ENCODE results near the gene ATOH8.
"Not testable (repeated sequence)": the region's sequence is repeated elsewhere in the genome, so short reads cannot be mapped to it uniquely, and the experiment has no call there.

ATOH8 gene, protein sequence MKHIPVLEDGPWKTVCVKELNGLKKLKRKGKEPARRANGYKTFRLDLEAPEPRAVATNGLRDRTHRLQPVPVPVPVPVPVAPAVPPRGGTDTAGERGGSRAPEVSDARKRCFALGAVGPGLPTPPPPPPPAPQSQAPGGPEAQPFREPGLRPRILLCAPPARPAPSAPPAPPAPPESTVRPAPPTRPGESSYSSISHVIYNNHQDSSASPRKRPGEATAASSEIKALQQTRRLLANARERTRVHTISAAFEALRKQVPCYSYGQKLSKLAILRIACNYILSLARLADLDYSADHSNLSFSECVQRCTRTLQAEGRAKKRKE

DNA sequence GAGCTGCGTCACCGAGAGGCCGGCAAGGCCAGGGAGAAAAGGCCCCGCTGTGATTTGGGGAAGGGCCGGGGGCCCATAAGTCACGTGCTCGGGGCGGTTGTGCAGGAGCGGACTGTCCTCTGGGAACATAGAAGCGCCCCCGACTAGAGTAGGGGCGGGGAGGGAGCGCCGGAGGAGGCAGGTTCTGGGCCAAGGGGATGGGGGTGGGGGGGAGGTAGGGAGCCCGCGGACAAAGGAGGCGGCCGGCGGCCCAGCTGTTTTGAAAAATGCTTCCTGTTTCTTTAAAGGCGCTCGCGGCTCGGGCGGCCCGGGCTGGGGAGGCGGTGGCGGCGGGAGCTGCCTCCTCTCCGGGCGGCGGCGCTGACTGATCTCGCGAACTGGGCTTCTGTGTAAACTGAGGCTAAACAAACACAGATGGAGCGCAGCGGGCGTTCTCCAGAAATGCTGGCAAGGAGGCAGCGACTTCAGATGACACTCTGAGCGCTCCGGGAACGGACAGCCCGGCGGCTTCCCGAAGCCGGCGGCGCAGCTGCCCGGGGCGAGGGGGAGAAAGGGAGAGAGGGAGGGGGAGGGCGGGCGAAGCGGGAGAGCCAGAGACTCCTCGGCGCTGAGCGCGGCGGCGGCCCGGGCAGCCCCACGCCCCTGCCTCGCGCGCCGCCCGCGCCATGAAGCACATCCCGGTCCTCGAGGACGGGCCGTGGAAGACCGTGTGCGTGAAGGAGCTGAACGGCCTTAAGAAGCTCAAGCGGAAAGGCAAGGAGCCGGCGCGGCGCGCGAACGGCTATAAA lies at the start of gene ATOH8:
ATOH8 (plus strand) TSS at position 467 of the 788 bp plus-strand sequence; CDS start at position 666, 199 bp downstream.
- DNase-seq = no peak

DNA sequence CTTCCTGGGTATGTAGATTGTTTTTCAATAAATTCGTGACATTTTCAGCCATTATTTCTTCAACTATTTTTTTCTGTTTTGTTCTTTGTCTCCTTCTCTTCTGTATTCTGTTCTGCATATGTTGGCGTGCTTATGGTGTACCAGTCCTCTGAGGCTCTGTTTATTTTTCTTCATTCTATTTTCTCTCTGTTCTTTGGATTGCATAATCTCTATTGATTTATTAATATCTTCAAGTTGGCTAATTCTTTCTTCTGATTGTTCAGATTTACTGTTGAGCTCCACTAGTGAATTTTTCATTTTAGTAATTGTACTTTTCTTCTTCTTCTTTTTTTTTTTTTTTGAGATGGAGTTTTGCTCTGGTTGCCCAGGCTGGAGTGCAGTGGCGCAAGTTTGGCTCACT lies 49.8 kb upstream of the ATOH8 start:
- DNase-seq = no peak

DNA sequence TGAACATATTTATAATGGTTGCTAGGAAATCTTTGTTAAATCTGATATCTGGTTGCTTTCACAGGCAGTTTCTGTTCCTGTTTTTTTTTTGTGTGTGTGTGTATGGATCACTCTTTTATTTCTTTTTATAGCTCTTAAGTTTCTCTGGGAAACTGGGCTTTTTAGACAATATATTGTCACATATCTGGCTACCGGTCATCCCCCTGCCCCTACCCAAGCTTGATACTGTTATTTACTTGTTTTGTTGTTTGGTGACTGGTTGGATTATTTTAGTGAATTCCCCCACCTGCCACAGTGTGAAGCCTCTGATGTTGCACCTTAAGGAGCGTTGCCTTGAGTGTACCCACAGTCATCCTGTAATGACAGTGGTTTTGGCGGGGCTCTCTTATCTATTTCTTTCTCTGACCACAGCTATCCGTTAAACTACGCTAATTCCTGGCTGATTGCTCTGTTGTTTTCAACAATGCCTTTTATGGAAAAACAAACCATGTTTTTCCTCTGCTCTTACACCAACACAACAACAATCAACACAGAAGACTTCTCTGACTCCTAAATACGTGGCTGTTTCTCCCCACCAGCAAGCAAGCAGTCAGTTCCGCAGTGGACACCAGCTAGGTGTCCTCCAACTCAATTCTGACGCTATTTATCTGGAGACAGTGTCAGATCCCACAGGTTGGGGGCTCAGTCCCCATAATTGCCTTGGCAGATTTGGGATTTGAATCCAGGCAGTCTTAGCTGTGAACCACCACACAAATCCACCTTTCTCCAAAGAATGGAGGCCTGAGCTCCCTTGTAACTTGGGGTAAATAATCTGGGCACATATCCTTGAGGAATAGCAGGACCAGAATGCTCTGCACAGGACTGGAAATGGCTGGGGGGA lies 48.8 kb upstream of the ATOH8 start:
- no peak for DNase-seq

DNA sequence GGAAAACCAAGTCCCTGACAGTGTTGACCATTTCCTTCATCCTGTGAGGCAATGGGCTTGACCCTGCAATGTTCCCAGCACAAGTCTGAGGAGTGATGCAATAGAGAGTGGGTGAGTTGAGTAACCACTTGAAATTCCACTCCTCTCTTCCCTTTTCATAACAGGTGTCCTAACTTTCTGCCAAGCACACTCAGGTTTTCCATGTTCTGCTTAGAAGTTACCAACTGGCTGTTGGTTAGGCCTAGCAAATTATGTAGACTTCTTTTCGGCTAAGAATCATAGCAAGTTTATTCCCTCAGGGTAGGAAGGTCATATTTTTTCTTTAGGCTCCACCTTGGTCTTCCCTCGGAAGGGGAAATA lies 48.1 kb upstream of the ATOH8 start:
- no peak for DNase-seq

DNA sequence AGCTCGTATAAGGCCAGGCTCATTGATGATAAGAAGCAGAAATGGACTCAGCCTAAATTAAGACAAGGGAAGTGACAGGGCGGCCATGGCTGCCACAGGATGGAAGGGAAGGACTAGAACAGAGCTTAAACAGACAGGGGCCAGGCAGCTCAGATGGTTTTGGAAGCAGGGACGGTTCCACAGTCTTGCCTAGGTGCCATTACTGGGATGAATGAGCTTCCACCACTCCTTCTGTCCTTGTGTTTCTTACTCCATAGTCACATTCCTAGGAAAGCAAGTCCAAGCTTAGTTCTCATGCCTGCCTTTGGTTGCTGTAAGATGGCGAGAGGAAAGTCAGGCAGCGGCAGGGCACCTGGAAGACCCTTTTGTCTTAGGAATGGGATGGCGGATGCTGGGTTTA lies 47.7 kb upstream of the ATOH8 start:
- no peak for DNase-seq

DNA sequence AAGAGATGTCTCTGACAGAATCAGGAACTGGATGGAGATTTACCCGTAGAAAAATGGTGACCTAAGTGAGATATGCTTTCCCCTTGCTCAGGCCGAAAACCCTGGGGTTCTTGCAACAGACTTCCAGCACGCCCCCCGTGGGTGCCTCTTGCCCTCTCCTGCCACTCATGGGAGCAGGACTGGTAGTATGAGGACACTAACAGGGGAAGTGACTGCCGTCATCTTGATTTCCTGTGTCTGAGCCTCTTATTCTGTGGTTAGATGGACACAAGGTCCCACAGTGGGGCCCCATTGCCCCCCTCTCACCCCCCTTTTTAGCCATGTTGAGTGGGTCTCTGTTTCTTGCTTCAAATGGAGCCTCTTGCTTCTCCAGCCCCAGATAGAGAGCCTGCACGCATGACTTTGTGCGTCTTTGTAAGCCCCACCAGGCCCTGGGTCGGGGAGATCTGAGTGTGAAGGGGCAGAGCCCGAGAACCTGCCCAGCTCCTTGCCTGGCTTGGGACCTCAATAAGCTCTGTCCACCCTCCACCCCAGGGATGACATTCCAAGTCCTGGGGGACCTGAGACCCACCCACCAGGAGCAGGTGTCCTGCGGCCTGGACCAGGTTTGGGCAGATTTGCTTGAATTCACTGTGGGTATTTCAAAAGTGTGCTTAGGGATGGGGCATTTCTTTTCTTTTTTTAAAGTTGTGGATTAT lies 47.0 kb upstream of the ATOH8 start:
- no peak for DNase-seq

DNA sequence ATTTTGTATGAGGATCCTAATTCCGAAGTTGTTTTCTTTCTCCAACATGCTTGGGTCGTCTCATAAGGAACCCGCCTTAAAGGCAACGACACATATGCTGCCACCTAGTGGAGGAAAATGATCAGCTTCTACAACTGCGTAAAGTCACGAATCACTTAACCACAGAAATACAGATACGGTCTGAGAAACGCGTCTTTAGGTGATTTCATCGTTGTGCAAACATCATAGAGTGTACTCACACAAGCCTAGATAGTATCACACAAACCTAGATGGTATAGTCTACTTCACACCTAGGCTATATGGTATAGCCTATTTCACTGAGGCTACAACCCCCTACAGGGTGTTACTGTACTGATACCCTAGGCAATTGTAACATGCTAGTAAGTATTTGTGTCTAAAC lies 46.5 kb upstream of the ATOH8 start:
- peak; percentile 61 for DNase-seq

DNA sequence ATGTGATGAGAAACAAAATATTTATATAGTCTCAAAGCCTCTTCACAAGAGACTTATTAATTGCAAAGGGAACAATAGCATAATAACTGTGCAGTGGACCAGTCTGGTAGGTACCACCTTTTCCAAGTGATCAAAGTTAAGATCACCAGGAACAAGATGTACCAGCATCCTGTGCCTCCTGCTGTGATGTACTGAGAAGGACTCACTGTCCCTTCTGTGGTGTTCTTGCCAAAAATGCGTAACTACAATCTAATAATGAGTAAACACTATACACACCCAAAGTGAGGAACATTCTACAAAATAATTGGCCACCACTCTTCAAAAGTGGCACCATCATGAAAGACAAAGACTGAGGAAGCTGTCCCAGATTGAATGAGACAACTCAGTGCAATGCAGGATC lies 45.1 kb upstream of the ATOH8 start:
- no peak for DNase-seq

DNA sequence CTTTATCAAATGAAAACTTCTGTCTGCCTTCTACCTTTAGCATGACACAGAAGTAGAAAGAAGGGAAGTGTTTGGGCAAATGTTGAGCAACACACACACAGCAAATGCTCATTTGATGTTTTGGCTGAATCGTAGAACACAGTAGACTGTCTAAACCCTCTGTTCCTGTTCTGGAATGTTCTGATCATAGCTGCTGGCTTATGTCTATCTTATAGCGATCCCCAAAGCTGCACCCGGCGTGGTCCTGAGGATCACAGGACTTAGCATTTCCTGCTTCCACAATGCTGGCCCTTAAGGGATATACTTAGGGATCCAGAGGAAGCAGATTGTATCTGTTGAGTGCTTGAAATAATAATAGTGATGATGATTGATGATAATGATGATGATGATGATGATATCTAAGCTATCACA lies 44.4 kb upstream of the ATOH8 start:
- no peak for DNase-seq

DNA sequence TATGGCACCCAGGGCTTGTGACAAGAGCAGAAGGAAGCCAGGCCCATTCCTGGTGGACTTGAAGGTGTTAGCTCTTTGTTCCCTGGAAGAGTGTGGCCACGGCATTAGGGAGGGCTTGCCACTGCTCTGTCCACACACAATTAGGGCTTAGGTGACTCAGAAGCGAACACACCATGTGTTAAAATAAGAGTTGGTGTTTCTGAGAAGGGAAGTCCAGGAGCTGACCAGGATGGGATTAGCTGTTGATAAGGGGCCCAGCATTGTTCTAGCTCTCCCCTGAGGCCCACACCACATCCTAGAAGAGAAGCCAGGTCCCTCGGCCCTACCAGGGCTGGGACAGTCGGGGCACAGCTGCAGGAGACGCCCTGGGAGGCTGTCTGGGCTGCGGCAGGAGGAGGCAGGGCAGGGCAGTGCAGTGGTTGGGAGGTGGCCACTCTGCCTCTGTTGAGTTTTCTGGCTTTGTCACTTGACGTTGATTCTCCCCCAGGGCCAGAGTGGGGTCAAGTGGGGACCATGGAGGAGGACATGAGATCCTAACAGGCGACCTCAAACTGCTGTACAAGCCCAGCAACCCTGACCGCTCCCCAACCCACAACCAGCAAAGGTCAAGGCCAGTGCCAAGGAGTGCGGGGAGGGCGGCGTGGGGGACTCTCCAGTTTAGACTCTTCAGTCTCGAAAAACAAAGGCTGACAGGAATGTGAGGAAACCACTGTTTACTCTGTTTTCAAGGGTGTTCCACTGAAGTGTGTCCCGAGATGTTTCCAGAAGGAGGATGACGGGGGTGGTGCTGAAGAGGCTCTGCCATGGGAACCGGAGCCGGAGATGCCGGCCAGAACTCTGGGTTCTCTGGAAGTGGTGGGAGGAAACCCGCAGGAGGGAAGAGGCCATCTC lies 42.9 kb upstream of the ATOH8 start:
- DNase-seq = no peak

DNA sequence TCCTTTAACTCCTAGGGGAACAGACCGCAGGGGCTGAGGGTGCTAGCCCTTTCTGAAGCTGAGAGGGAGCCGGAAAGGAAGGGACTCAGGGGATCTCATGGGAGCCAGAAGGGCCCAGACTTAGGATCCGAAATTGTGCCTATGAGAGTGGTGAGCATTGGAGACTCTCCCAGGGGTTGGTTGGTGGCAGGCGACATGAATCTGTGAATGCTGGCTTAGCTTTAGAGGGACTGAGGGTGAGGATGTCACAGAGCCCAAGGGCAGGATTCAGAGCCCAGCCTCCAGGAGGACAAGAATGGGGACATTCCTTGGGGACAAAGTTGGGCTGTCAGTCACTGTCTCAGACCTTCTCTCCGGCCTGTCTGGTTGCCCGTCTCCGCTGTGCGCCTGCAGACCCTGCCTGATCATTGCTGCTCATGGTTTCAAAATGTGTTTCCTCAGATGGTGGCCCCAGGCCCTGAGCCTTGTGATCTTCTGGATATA lies 42.2 kb upstream of the ATOH8 start:
- no peak for DNase-seq

DNA sequence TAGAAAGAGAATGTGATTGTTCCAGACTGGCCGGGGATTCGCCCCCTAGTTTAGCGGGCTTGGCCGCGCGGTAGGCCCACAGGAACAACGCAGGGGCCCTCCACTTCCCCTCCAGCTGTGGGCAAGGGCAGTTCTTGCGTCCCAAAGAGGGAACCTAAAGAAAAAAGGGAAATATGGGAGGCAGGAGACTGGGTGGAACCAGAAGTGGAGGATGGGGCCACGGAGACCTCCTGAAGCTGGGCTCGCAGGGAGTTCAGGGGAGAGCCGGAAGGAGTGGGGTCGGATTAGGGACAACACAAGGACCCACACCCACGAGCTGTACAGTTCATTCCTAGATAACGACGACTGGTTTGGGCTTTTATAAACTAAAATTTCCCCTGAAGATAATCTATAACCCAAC lies 41.5 kb upstream of the ATOH8 start:
- DNase-seq = no peak

DNA sequence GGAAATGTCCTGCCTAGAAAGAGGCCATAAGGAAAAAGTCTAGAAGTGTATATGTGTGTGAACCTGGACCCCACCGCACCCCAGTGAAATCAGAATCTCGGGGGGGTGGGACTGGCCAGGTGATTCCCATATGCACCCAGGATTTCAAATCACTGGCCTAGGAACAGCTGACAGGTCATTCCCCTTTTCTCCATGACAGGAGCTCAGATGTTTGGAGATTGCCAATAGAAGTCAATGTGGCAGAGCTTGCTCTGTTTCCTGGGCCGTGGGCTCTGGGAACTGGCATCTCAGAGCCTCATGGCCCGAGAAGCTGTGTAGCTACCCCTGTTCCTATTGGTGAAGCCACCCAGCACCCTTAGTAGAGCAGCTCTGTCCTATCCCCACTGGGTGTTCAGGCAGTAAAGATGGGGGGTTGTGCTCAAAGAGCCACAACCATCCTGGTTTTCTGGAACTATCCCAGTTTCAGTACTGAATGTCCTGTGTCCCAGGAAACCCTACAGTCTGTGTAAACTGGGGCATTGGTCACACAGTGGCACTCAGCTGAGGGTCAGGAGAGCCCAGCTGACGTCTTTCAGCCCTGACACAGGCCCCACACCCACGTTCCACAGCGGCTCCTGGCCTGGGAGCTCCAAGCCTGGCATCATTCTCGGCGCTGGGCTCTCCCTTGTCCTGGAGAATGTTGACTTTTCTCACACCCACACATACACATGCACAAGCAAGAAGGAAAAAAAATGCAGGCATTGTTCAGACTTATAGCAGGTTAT lies 40.8 kb upstream of the ATOH8 start:
- DNase-seq = no peak

DNA sequence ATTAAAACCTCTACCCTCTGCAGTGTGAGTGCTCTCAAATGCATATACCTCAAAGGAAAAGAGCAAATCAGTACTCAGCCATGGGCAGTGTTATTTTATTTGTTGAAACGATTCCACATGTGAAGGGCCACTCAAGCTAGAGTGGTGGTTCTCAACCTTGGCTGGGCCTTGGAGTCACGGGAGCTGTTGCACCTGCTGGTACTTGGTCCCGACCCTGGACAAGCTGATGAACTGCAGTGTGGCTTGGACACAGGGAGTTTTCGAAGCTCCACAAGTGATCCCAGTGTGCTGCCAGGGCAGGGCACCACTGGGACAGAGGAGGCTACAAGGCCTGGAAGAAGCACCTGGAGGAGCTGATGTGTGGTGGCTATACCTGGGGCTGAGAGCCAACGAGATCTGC lies 40.0 kb upstream of the ATOH8 start:
- peak; percentile 38 for DNase-seq

DNA sequence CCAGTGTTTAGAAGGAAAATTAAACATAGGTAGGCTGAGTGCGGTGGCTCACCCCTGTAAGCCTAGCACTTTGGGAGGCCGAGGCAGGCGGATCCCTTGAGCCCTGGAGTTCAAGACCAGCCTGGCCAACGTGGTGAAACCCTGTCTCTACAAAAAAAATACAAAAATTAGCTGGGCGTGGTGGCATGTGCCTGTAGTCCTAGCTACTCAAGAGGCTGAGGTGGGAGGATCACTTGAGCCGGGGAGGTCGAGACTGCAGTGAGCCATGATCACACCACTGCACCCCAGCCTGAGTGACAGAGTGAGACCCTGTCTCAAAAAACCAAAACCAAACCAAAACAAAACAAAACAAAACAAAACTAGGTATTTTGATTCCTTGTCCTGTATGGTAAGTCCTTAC lies 39.4 kb upstream of the ATOH8 start:
- DNase-seq = not testable (repeated sequence)

DNA sequence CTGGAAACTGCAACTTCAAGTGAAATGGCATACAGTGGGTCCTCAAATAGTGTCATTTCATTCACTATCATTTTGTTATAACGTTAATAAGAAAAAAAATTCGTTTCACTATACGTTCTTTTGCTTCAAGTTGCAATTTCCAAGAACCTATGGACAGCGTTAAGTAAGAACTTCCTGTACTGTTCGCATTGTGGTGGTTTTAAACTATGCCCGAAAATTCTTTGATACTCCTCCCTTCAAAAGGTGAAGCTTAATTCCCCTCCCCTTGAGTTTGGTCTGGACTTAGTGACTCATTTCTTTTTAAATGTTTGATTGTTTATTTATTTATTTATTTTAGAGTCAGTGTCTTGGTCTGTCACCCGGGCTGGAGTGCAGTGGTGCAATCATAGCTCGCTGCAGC lies 39.0 kb upstream of the ATOH8 start:
- DNase-seq = no peak

DNA sequence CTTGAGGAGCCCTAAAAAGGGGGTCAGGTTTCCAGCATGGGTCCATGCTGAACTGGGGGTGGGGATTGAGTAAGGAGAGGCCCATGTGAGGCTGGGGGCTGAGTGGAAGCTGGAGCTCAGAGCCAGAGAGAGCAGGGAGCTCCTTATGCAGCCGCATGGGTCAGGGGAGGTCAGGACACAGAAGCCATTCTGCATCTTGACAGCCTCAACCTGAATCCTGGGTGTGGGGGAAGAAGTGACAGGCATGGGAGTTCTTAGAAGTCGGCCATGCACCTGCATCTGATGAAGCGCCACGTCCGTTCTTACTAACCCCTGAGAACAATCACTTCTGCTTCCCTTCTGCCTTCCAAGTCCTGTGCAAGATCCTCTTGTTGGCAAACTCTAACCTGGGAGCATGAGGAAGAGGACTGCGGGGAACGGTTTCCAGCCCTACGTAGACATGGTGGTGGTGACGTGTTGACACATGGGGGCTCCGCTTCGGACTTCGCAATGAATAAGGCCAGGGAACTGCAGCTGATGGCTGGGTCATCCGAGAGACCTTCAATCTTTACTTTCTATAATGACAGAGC lies 37.4 kb upstream of the ATOH8 start:
- no peak for DNase-seq

DNA sequence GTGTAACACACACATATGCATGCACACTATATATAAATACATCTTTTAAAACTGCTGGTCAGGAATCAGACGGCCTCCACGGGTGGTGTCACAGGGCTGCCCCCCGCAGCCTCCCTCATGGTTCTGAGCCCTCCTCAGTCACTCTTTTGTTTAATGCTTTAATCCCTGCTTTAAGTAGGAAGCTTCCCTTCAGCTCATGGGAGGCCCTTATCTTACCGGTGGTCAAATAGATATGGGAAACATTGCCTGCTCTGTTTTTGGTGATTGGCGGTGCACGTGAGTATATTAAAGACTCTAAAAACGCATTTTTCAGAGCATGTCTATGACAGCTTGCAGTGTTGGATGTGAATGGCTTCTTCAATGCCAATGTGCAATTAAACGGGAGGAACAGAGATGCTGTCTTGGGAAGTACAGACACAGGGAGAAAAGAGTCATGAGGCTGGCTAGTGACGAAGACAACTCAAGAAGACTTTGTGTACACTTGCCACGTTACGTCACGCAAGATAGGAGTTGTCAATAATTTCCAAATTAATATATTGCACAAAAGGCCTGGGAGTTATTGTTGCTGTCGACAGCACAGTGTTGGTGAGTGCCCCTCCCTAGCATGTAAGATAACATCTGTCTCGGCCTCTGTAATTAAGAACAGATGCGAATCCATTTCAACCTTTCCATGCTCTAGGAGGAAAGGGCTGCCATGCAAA lies 36.3 kb upstream of the ATOH8 start:
- no peak for DNase-seq

DNA sequence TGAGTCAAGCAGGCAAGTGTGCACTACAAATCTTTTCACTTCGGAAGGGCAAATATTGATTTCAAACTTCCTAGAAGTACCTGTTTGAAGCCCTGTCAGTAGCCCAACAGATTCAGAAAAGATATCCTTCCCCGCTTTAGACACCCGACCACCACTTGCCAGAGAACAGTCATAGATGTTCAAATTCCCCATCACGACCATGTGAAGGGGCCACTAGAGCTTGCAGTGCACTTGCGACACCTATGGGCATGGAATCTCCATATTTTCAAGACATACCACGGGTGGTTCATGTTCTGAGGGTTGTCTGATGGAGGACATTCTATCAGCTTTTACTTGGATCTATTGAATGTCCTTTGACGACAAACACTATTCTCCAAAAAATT lies 35.8 kb upstream of the ATOH8 start:
- no peak for DNase-seq

Data from NCI-H2107 (cell line).